HepG2 (cell line): ENCODE data around the gene CLDN9. TPM values are rescaled to one million over a fixed set of nuclear protein-coding genes. Genes with fewer than 3 reads are reported as not detected.

Source experiments
- ATAC-seq: fragments of 200-7000 bp; cut with Tn5 transposase; 3 replicates; pipeline ENCODE4 v1.9.1; 2020; ENCODE audit warnings: mild to moderate bottlenecking, moderate library complexity
- BruUV-seq: library from RNA; stranded (reverse); fragments of 400-500 nt; replicated peaks from 2 replicates; lab custom pipeline; 2021; lab: Mats Ljungman, UMichigan
- CTCF ChIA-PET: fragments of 300-600 bp; formaldehyde crosslinking; extraction: SDS; loops from one replicate; lab custom pipeline; 2021; ENCODE audit warnings: low total read pairs, inconsistent platforms, low intra/inter-chr PET ratio; lab: Yijun Ruan, JAX
- POLR2A ChIA-PET: fragments of 350-600 bp; sonication (Branson Sonifier 250); formaldehyde crosslinking; loops from one replicate; lab custom pipeline; 2020; ENCODE audit warnings: antibody characterized with exemption, inconsistent platforms; lab: Yijun Ruan, JAX
- DNase-seq: peaks from one replicate; pipeline ENCODE4 v3.0.0-alpha.2; 2015; ENCODE audit warnings: low spot score
- FAIRE-seq: peaks from 3 replicates; lab custom pipeline; 2011; peaks lifted over from hg19 to GRCh38; lab: Jason Lieb, UNC
- H2AFZ ChIP-seq: one replicate; pipeline ENCODE4 v1.6.1; 2011; ENCODE audit warnings: low read length, inconsistent platforms
- H3K27ac ChIP-seq: fragments of 300-600 bp; 3 replicates; pipeline ENCODE4 v1.8.0; 2011; ENCODE audit warnings: mixed run types, mild to moderate bottlenecking, mixed read lengths, low read length, inconsistent platforms; ENCODE audit not compliant: insufficient read depth; ENCODE audit errors: extremely low read length
- H3K27me3 ChIP-seq, 2 experiments: fragments of 200-600 bp in 1 of 2; 2 replicates in 1 of 2; 3 replicates in 1 of 2; pipeline versions ENCODE4 v1.6.0 to v1.8.0; 2011; ENCODE audit warnings: low read length in 2 of 2, mild to moderate bottlenecking in 2 of 2, moderate library complexity in 2 of 2, inconsistent platforms in 1 of 2; ENCODE audit not compliant: insufficient read depth in 2 of 2, control insufficient read depth in 1 of 2
- H3K36me3 ChIP-seq, 2 experiments: fragments of 200-600 bp in 1 of 2; replicated peaks in 1 of 2; 2 replicates in 1 of 2; 3 replicates in 1 of 2; pipeline versions ENCODE4 v1.5.1 to v1.8.0; 2011; ENCODE audit warnings: low read length in 2 of 2, inconsistent platforms in 1 of 2; ENCODE audit not compliant: insufficient read depth in 2 of 2, control insufficient read depth in 1 of 2
- H3K4me1 ChIP-seq: 2 replicates; pipeline ENCODE4 v1.5.1; 2012; ENCODE audit warnings: low read length, inconsistent platforms; ENCODE audit not compliant: insufficient read depth
- H3K4me2 ChIP-seq: 2 replicates; pipeline ENCODE4 v1.6.0; 2011; ENCODE audit warnings: low read depth, low read length, inconsistent platforms
- H3K4me3 ChIP-seq, 3 experiments: fragments of 200-600 bp in 1 of 3; sonication (generic), shearing (Covaris generic) in 1 of 3; replicated peaks in 1 of 3; 2 replicates each; pipeline ENCODE4 v1.5.1; 2011 to 2016; ENCODE audit warnings: low read length in 3 of 3, inconsistent platforms in 2 of 3, low read depth in 2 of 3, mild to moderate bottlenecking in 2 of 3, control low read depth in 1 of 3, mixed read lengths in 1 of 3; ENCODE audit not compliant: insufficient read depth in 1 of 3
- H3K79me2 ChIP-seq: one replicate; pipeline ENCODE4 v1.6.1; 2011; ENCODE audit warnings: low read length, inconsistent platforms; ENCODE audit not compliant: insufficient read depth
- H3K9ac ChIP-seq: 2 replicates; pipeline ENCODE4 v1.6.0; 2011; ENCODE audit warnings: mild to moderate bottlenecking, low read depth, low read length, inconsistent platforms; ENCODE audit not compliant: insufficient read depth
- H3K9me3 ChIP-seq: 2 replicates; pipeline ENCODE4 v1.5.1; 2012; ENCODE audit warnings: mild to moderate bottlenecking, low read length
- H4K20me1 ChIP-seq: 2 replicates; pipeline ENCODE4 v1.6.0; 2011; ENCODE audit warnings: inconsistent platforms, mild to moderate bottlenecking, low read length, moderate library complexity; ENCODE audit not compliant: insufficient read depth
- ADNP ChIP-seq: sonication (generic); formaldehyde crosslinking; IDR thresholded peaks from 2 replicates; pipeline ENCODE4 v1.4.0; 2020; ENCODE audit warnings: missing genetic modification reagents
- CBX5 ChIP-seq: sonication (generic); formaldehyde crosslinking; IDR thresholded peaks from 2 replicates; pipeline ENCODE4 v1.4.0; 2020; ENCODE audit warnings: missing genetic modification reagents, borderline replicate concordance
- CHD2 ChIP-seq: IDR thresholded peaks from 2 replicates; pipeline ENCODE4 v1.6.1; 2011; ENCODE audit warnings: low read depth, low read length, improper control_type of control experiment
- CSRNP2 ChIP-seq: sonication (generic); formaldehyde crosslinking; conservative IDR thresholded peaks from 2 replicates; pipeline ENCODE4 v1.8.0; 2022; ENCODE audit warnings: low read depth, missing genetic modification reagents
- FOXJ3 ChIP-seq: sonication (generic); formaldehyde crosslinking; IDR thresholded peaks from 2 replicates; pipeline ENCODE4 v1.4.0; 2020; ENCODE audit warnings: missing genetic modification reagents, mild to moderate bottlenecking, borderline replicate concordance
- FOXO1 ChIP-seq: sonication (generic); formaldehyde crosslinking; IDR thresholded peaks from 2 replicates; pipeline ENCODE4 v1.4.0; 2020; ENCODE audit warnings: missing genetic modification reagents
- GTF3A ChIP-seq: sonication (generic); formaldehyde crosslinking; conservative IDR thresholded peaks from 2 replicates; pipeline ENCODE4 v1.4.0; 2020; ENCODE audit warnings: mild to moderate bottlenecking, missing genetic modification reagents
- JUN ChIP-seq: sonication (generic); formaldehyde crosslinking; IDR thresholded peaks from 2 replicates; pipeline ENCODE4 v1.4.0; 2020; ENCODE audit warnings: mild to moderate bottlenecking, missing genetic modification reagents
- JUNB ChIP-seq: sonication (generic); formaldehyde crosslinking; IDR thresholded peaks from 2 replicates; pipeline ENCODE4 v1.8.0; 2022; ENCODE audit warnings: missing genetic modification reagents, mild to moderate bottlenecking, borderline replicate concordance
- NR0B2 ChIP-seq: sonication (generic); formaldehyde crosslinking; IDR thresholded peaks from 2 replicates; pipeline ENCODE4 v1.4.0; 2020; ENCODE audit warnings: mild to moderate bottlenecking, missing genetic modification reagents
- POLR2AphosphoS5 ChIP-seq: IDR thresholded peaks from 2 replicates; pipeline ENCODE4 v1.6.1; 2012; ENCODE audit warnings: low read depth, low read length
- ZBTB3 ChIP-seq: sonication (generic); formaldehyde crosslinking; IDR thresholded peaks from 2 replicates; pipeline ENCODE4 v1.4.0; 2020; ENCODE audit warnings: low read depth, mild to moderate bottlenecking, moderate library complexity, missing genetic modification reagents, borderline replicate concordance
- ZBTB39 ChIP-seq: sonication (generic); formaldehyde crosslinking; IDR thresholded peaks from 2 replicates; pipeline ENCODE4 v1.5.0; 2020; ENCODE audit warnings: missing genetic modification reagents
- ZNF282 ChIP-seq: fragments of 450-650 bp; IDR thresholded peaks from 2 replicates; pipeline ENCODE4 v1.6.1; 2018; ENCODE audit not compliant: partially characterized antibody
- ZNF296 ChIP-seq: sonication (generic); formaldehyde crosslinking; conservative IDR thresholded peaks from 2 replicates; pipeline ENCODE4 v1.5.0; 2020; ENCODE audit warnings: mild to moderate bottlenecking, missing genetic modification reagents
- ZNF446 ChIP-seq: sonication (generic); formaldehyde crosslinking; IDR thresholded peaks from 2 replicates; pipeline ENCODE4 v1.5.0; 2020; ENCODE audit warnings: mild to moderate bottlenecking, missing genetic modification reagents
- ZNF460 ChIP-seq: sonication (generic); formaldehyde crosslinking; IDR thresholded peaks from 2 replicates; pipeline ENCODE4 v1.5.1; 2020; ENCODE audit warnings: missing genetic modification reagents, mild to moderate bottlenecking, borderline replicate concordance
- ZNF484 ChIP-seq: sonication (generic); formaldehyde crosslinking; IDR thresholded peaks from 2 replicates; pipeline ENCODE4 v1.5.1; 2020; ENCODE audit warnings: mild to moderate bottlenecking, low read depth, missing genetic modification reagents, borderline replicate concordance
- ZNF777 ChIP-seq: sonication (generic); formaldehyde crosslinking; IDR thresholded peaks from 2 replicates; pipeline ENCODE4 v1.4.0; 2020; ENCODE audit warnings: missing genetic modification reagents
- ZNF782 ChIP-seq: sonication (generic); formaldehyde crosslinking; IDR thresholded peaks from 2 replicates; pipeline ENCODE4 v1.4.0; 2020; ENCODE audit warnings: missing genetic modification reagents, mild to moderate bottlenecking, borderline replicate concordance
- whole genome bisulfite sequencing: methylation state at CpG from one replicate; pipeline ENCODE4 v1.1.6; 2017; ENCODE audit warnings: low lambda C conversion rate; 5-methylcytosine and 5-hydroxymethylcytosine counted together
- in situ Hi-C: cut with HindIII; loops from 2 replicates; pipeline ENCODE4 v1.10.0; 2017; ENCODE audit warnings: low pct_unique_long_range_greater_than_20kb; ENCODE audit not compliant: extremely low pct_ligation_motif_present
- intact Hi-C: fragments of 100-400 bp; cut with micrococcal nuclease; formaldehyde crosslinking; loops from one replicate; pipeline ENCODE4 v1.10.0; 2022; ENCODE audit not compliant: unreplicated experiment
- polyA plus RNA-seq, 8 experiments: library from polyadenylated mRNA; depleted of rRNA in 3 of 8; stranded (reverse) in 7 of 8; unstranded in 1 of 8; fragments of >200 nt; fragmentation: Illumina TruSeq in 4 of 8; extraction: Trizol in 4 of 8; gene quantifications; 2 replicates each; pipeline versions ENCODE4 v1.2.1 to v1.2.3, GENCODE V29; 2011 to 2016; ENCODE audit warnings: low read depth in 4 of 8, missing spikeins in 1 of 8, mixed read lengths in 1 of 8; ENCODE audit not compliant: insufficient read depth in 1 of 8
- total RNA-seq, 5 experiments: library from RNA; depleted of rRNA; stranded (reverse); fragments of >200 nt; fragmentation: Illumina TruSeq; extraction: Trizol; gene quantifications; 2 replicates each; pipeline ENCODE4 v1.2.3, GENCODE V29; 2016; ENCODE audit warnings: low read depth in 1 of 5

CLDN9 gene
- total and polyA plus RNA-seq, 2 of the 13 experiments (the other 11 are each of a cell fraction or from before 2014, with no cell fraction given), result 0.15 to 0.26 TPM

GRCh38 chr16:3000540-3000939 lies 12.2 kb upstream of the CLDN9 start (continued):
- no peak for TF ChIP-seq FOXJ3 (CRISPR knock-in tag)

- H2AFZ ChIP-seq, result no peak overlapping the region
- H3K79me2 ChIP-seq, result no peaks in the 10 kb centered on the region
- in situ Hi-C loops (no loop called here), intact Hi-C loops (no loop called here)
- no peaks in the 10 kb centered on the region for H3K27me3 ChIP-seq
- 87% methylated on average over 5 of the region's 12 CpGs for WGBS
- no peak for DNase-seq
- POLR2A ChIA-PET, result interaction anchor here (0.9 kb wide), 1 partner anchor 26 kb away, joined by 3 read pairs; no protein-coding TSS in a partner anchor
- BruUV-seq, result no TSS peak
- no peaks in the 10 kb centered on the region for H4K20me1 ChIP-seq
- ATAC-seq, result no peak
- H3K9ac ChIP-seq, result no peak overlapping the region
- H3K4me1 ChIP-seq, result peaks cover 24% of the 10 kb centered on the region
- no peak overlapping the region for H3K4me2 ChIP-seq
- H3K36me3 ChIP-seq, result no peaks in the 10 kb centered on the region
- H3K4me3 ChIP-seq, result no peak overlapping the region
- CTCF ChIA-PET, result interaction anchor here (2.0 kb wide), 1 partner anchor 28 kb away, joined by 5 read pairs; no protein-coding TSS in a partner anchor
- no peaks in the 10 kb centered on the region for H3K9me3 ChIP-seq
- no peak for FAIRE-seq
- no peak overlapping the region for H3K27ac ChIP-seq
- TF ChIP-seq JUN (CRISPR knock-in tag), result no peak
- no peak for TF ChIP-seq ADNP
- TF ChIP-seq ZNF777 (CRISPR knock-in tag), result no peak
- no peak for TF ChIP-seq JUNB (CRISPR knock-in tag)
- TF ChIP-seq ZNF296 (CRISPR knock-in tag), result no peak
- no peak for TF ChIP-seq CBX5 (CRISPR knock-in tag)
- TF ChIP-seq ZNF460, result no peak
- no peak for TF ChIP-seq CSRNP2 (CRISPR knock-in tag)
- no peak for TF ChIP-seq ZBTB39 (CRISPR knock-in tag)
- TF ChIP-seq GTF3A (CRISPR knock-in tag), result no peak
- TF ChIP-seq POLR2AphosphoS5, result no peak
- no peak for TF ChIP-seq ZNF484 (CRISPR knock-in tag)
- TF ChIP-seq ZNF282, result no peak
- no peak for TF ChIP-seq FOXO1 (CRISPR knock-in tag)
- no peak for TF ChIP-seq ZNF446
- no peak for TF ChIP-seq CHD2
- TF ChIP-seq NR0B2 (CRISPR knock-in tag), result no peak
- no peak for TF ChIP-seq ZBTB3 (CRISPR knock-in tag)
- TF ChIP-seq ZNF782, result no peak
Measured at GRCh38 chr16:3001316-3001715, 11.4 kb upstream of the CLDN9 start.
